Endothelial cell of umbilical vein (primary cell): ENCODE data around the gene MTARC2.

Experiments
- CTCF ChIP-seq, 2 donors: IDR thresholded peaks; 1 replicate in 1 of 2; 2 replicates in 1 of 2; pipeline ENCODE4 v1.5.1; 2011; ENCODE audit warnings: low read length in 2 of 2, mild to moderate bottlenecking in 2 of 2, moderate library complexity in 2 of 2, control low read depth in 1 of 2, inconsistent platforms in 1 of 2, low read depth in 1 of 2; ENCODE audit not compliant: insufficient read depth in 1 of 2; ENCODE audit errors: extremely low read depth in 1 of 2
- POLR2A ChIP-seq: IDR thresholded peaks from 2 replicates; pipeline ENCODE4 v1.6.1; 2012; ENCODE audit warnings: low read depth, mild to moderate bottlenecking, control low read depth, low read length
- POLR2AphosphoS5 ChIP-seq: IDR thresholded peaks from 2 replicates; pipeline ENCODE4 v1.6.1; 2012; ENCODE audit warnings: low read depth, mild to moderate bottlenecking, control low read depth, low read length, moderate library complexity; ENCODE audit not compliant: insufficient read depth

- TF ChIP-seq CTCF (IDR thresholded peaks at IDR 0.05; ENCODE audit: extremely low read depth in 1 of 2, insufficient read depth in 1 of 2, low read depth in 1 of 2, low read length in 2 of 2) (no peak), POLR2AphosphoS5 (no peak), POLR2A (no peak)
Measured at GRCh38 chr1:220800262-220800661, 52.1 kb downstream of the MTARC2 start.
